Dendritic cell treated with granulocyte-macrophage colony-stimulating factor and Interleukin-4, amounts not matched to agents 40 ng/mL and 50 ng/mL, for 4 days (primary cell): ENCODE results near the gene ZFHX3.

ENCODE experiments used
- H3K27ac Mint-ChIP-seq: one replicate; pipeline ENCODE4 v1.8.0; 2022; ENCODE audit warnings: mild to moderate bottlenecking, mixed read lengths
- H3K27me3 Mint-ChIP-seq: one replicate; pipeline ENCODE4 v1.8.0; 2022; ENCODE audit warnings: mild to moderate bottlenecking, mixed read lengths
- H3K36me3 Mint-ChIP-seq: one replicate; pipeline ENCODE4 v1.8.0; 2022; ENCODE audit warnings: low read depth, mixed read lengths
- H3K4me1 Mint-ChIP-seq: one replicate; pipeline ENCODE4 v1.8.0; 2022; ENCODE audit warnings: low read depth, mixed read lengths
- H3K4me3 Mint-ChIP-seq: one replicate; pipeline ENCODE4 v1.8.0; 2022; ENCODE audit warnings: mild to moderate bottlenecking, moderate library complexity, mixed read lengths
- H3K9me3 Mint-ChIP-seq: one replicate; pipeline ENCODE4 v1.8.0; 2022; ENCODE audit warnings: mixed read lengths
- intact Hi-C: fragments of 100-400 bp; cut with micrococcal nuclease; formaldehyde crosslinking; loops from one replicate; pipeline ENCODE4 v1.15.0; 2022

The ZFHX3 gene

DNA sequence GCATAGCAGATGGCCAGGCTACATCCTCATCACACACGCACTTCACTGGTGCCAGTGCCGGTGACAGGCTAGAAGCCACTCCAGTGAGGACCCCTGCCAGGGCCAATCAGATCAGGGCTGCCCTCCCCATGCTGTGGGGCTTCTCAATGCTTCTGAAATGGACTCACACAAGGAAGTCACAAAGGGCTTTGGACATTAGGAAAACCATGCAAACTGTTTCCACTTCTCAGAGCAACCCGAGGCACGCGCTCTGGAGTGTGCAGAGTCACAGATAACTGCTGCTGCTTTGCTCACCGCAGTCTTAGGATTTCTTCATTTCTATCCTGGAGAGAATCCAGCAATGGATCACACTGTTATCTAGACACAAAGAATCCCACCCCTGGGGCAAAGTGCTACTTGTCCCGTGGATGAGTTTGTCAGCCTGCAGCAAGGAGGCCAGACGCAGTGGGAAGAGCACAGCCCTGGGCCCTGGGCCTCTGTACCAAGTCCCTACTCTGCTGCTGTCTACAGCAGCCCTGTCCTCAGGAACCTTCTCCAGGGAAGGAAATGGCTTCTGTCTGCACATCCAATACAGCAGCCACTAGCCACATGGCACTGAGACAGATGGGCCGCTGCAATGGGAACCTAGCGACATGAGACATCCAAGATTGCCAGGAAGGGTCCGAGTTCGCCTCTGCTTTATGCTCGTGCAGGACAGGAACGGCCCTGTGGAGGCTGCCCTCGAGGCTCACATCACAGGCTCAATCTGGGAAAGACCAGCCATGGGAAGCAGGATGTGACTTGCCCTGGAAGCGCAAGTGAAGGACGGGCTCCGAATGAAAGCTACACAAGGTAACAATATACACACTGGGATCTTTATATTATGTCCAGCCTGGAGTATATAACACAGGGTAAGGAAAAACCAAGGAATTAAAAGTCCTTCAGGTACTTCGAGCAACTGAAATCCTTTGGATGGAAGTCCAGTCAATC is 169.3 kb downstream of the ZFHX3 start:
- Mint-ChIP-seq H3K36me3 (peaks cover 55% of the 10 kb centered on the region), H3K27ac (no peak overlapping the region), H3K9me3 (no peaks in the 10 kb centered on the region), H3K4me1 (peaks cover 31% of the 10 kb centered on the region), H3K27me3 (no peaks in the 10 kb centered on the region), H3K4me3 (no peak overlapping the region)
- intact Hi-C loops: no loop called here

DNA sequence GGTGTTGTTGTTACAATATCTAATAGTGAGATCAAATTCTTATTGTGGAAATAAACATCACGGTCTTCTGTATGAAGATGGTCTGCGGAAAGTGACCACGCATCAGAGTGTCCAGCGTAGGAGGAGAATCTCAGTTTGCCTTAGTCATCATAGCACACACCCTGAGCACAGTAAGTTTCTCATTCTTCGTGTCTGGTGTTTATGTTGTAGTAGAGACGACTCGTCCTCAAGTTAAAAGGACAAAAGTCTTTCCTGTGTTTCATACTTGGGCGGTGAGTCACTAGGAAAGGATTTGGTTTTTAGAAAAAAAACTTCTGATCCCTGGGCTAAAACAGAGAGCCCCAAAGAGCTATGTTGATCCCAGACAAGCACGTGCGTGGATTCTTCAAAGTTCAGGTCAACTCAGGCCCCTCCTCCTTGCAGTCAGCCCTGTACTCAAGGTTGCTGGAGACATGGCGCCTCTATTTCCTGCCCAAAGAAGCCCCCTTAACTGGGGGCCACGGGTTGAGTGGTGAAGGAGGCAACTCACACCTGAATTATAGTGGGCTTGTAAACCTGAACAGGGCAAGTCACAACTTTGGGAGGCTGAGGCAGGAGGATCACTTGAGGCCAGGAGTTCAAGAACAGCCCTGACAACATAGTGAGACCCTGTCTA is 170.4 kb downstream of the ZFHX3 start:
- H3K4me3 Mint-ChIP-seq: no peak overlapping the region
- H3K9me3 Mint-ChIP-seq: no peaks in the 10 kb centered on the region
- peaks cover 37% of the 10 kb centered on the region for H3K4me1 Mint-ChIP-seq
- no peak overlapping the region for H3K27ac Mint-ChIP-seq
- intact Hi-C loops: no loop called here
- H3K36me3 Mint-ChIP-seq: peaks cover 46% of the 10 kb centered on the region
- H3K27me3 Mint-ChIP-seq: no peaks in the 10 kb centered on the region

DNA sequence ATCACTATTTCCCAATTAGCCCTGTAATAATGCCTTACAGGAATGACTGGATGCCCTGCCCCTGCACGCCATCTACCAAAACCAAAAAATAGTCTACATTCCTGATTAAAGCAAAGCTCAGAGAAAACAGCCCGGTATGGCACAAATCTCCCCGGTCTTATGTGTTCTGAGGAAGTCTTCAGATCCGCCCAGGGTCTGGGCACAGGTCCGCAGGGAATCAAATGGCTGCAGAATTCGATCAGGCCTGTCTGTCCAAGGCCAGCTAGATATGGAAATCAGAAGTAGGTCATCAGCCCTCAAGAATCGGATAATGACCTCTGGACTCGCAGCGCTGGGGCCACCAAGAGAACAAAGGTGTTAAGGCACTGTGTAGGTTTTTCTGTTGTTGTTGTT is 171.0 kb downstream of the ZFHX3 start:
- intact Hi-C loops: no loop called here
- H3K4me1 Mint-ChIP-seq: peaks cover 37% of the 10 kb centered on the region
- H3K27me3 Mint-ChIP-seq: no peaks in the 10 kb centered on the region
- H3K36me3 Mint-ChIP-seq: peaks cover 40% of the 10 kb centered on the region
- no peak overlapping the region for H3K4me3 Mint-ChIP-seq
- no peaks in the 10 kb centered on the region for H3K9me3 Mint-ChIP-seq
- H3K27ac Mint-ChIP-seq: no peak overlapping the region

DNA sequence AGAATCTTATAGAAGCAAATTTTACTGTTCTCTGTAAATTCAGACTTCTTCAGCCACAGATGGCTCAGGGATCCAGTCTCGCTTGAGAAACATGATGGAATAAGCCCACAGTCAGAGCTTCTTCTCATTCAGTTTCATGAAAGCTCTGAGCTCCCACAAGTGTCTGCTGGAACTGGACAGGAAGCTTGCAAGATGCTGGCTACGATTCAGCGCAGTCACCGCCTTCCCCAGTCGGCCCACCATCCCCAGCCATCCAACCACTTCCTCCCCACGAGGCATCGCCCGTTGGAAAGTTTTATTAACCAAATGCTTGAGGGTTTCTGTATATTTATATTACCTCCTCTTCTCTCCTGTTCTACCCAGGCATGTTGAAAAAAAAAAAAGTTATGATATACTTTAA is 171.7 kb downstream of the ZFHX3 start:
- H3K27me3 Mint-ChIP-seq: no peaks in the 10 kb centered on the region
- intact Hi-C loops: no loop called here
- peaks cover 37% of the 10 kb centered on the region for H3K36me3 Mint-ChIP-seq
- H3K27ac Mint-ChIP-seq: no peak overlapping the region
- no peaks in the 10 kb centered on the region for H3K9me3 Mint-ChIP-seq
- H3K4me3 Mint-ChIP-seq: no peak overlapping the region
- H3K4me1 Mint-ChIP-seq: peaks cover 37% of the 10 kb centered on the region

DNA sequence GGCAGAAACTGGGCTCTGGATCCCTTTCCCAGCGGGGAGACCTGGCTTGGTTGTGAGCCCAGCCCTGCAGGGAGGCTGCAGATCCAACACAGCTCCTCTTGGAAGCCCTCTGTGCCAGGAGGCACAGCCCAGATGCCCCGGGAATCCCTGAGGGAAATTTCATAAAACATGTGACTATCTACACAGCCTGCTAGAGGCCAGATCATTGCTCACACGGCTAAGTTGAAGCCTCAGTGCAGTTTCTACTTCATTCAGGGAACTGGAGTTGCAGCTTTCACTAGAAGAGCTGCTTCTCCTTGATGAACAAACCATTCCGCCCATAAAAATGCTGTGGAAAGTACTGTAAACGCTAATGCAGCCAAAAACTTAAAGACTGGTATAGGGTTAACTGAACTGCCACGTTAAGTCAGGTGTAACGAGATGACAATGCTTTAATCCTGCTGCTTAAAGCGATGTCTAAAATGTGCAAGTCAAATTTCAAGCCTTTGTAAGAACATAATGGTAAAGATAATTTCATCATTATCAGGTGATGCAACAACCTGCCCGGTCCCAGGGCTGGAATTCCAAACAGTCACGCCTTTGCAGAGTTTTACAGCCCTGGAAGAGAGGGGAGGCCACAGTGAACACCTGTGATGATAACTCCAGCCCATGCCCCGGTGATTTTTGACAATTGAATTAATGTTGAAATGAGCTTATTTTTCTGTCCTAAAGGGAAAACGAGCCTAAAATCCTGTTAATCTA is 172.5 kb downstream of the ZFHX3 start:
- no peaks in the 10 kb centered on the region for H3K9me3 Mint-ChIP-seq

DNA sequence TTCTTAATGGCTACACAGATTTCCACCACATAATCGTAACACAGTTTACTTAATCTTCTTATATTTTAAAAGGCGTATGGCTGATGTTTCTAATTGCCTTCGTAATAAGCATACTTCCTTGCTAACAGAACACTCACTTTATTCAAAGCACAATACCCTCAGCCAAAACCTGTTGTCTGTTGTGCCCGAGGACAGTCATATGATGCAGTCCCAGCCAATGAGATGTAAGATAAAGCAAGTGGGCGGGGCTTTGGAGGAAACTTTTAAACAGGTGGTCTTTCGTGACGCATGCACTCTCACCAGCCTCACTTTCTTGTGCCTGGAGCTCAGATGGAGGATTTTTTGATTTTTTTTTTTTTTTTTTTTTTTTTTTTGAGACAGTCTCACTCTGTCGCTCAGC is 174.1 kb downstream of the ZFHX3 start:
- no peaks in the 10 kb centered on the region for H3K9me3 Mint-ChIP-seq
- peaks cover 37% of the 10 kb centered on the region for H3K4me1 Mint-ChIP-seq
- H3K27ac Mint-ChIP-seq: no peak overlapping the region
- H3K36me3 Mint-ChIP-seq: peaks cover 21% of the 10 kb centered on the region
- no peaks in the 10 kb centered on the region for H3K27me3 Mint-ChIP-seq
- intact Hi-C loops: no loop called here
- H3K4me3 Mint-ChIP-seq: no peak overlapping the region

More for the DNA sequence above, 172.5 kb downstream of the ZFHX3 start:
- H3K4me1 Mint-ChIP-seq: peaks cover 37% of the 10 kb centered on the region
- peak overlapping the region; percentile 53 for H3K27ac Mint-ChIP-seq
- H3K36me3 Mint-ChIP-seq: peaks cover 37% of the 10 kb centered on the region
- intact Hi-C loops: no loop called here
- H3K27me3 Mint-ChIP-seq: no peaks in the 10 kb centered on the region
- no peak overlapping the region for H3K4me3 Mint-ChIP-seq

DNA sequence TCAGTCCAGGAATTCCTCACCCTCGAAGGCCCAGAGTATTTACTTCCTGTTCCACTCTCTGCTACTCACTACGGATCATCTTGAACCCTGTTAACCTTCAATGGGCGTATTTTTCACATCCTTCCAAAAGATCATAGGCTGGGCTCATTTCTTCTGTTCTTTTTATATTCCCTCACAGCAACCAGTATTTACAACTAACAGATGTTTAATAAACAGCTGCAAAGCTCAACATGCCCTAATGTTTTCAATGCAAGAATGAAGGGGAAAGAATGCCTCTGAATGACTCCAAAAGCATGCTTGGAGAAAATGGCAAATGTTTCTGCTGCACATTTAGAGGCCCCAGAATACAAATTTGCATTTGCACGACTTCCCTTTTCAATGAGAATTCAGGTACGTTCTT is 174.9 kb downstream of the ZFHX3 start:
- no peaks in the 10 kb centered on the region for H3K9me3 Mint-ChIP-seq
- peaks cover 20% of the 10 kb centered on the region for H3K36me3 Mint-ChIP-seq
- peaks cover 34% of the 10 kb centered on the region for H3K4me1 Mint-ChIP-seq
- intact Hi-C loops: no loop called here
- no peaks in the 10 kb centered on the region for H3K27me3 Mint-ChIP-seq
- H3K27ac Mint-ChIP-seq: no peak overlapping the region
- H3K4me3 Mint-ChIP-seq: no peak overlapping the region

DNA sequence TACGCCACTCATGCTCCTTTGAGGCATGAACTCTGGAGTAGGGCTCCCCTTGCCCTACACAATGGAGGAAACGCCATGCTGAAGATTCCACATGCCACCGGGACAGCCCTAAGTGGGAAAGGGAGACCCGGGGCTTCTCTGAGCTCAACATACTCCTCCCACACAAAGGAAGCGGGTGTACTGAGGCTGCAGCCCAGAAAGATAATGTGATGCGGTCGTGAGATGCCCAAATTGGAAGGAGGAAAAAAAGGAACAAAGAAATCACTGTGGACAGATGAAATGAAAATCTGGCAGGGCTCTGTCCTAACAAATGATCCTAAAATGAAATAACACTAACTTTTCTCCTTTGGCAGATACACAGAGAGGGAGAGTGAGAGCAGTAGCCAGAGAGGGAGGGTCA is 182.1 kb downstream of the ZFHX3 start:
- Mint-ChIP-seq H3K4me3 (no peak overlapping the region), H3K4me1 (no peaks in the 10 kb centered on the region), H3K9me3 (no peaks in the 10 kb centered on the region), H3K36me3 (peaks cover 42% of the 10 kb centered on the region), H3K27ac (no peak overlapping the region), H3K27me3 (no peaks in the 10 kb centered on the region)
- intact Hi-C loops: no loop called here

DNA sequence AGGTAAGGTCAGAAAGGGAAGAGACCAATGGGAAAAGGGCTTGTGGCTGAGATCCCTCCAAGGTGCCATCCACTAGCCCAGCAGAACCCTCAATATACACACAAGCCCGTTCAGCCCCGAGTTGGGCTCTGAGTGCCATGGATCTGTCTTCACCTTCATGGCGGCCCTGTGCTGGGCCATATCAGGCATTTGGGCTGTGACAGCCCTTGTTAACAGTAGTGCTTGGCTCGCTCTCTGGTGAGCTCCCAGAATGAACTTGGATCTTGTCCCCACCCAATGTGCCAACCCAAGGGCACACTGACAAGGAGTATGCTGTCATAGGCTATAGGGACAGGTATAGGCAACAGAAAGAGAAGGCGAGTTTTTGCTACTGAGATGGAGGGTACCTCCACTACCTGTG is 182.7 kb downstream of the ZFHX3 start:
- peaks cover 47% of the 10 kb centered on the region for H3K36me3 Mint-ChIP-seq
- no peak overlapping the region for H3K4me3 Mint-ChIP-seq
- no peaks in the 10 kb centered on the region for H3K9me3 Mint-ChIP-seq
- intact Hi-C loops: no loop called here
- H3K27me3 Mint-ChIP-seq: no peaks in the 10 kb centered on the region
- H3K4me1 Mint-ChIP-seq: no peaks in the 10 kb centered on the region
- H3K27ac Mint-ChIP-seq: no peak overlapping the region

DNA sequence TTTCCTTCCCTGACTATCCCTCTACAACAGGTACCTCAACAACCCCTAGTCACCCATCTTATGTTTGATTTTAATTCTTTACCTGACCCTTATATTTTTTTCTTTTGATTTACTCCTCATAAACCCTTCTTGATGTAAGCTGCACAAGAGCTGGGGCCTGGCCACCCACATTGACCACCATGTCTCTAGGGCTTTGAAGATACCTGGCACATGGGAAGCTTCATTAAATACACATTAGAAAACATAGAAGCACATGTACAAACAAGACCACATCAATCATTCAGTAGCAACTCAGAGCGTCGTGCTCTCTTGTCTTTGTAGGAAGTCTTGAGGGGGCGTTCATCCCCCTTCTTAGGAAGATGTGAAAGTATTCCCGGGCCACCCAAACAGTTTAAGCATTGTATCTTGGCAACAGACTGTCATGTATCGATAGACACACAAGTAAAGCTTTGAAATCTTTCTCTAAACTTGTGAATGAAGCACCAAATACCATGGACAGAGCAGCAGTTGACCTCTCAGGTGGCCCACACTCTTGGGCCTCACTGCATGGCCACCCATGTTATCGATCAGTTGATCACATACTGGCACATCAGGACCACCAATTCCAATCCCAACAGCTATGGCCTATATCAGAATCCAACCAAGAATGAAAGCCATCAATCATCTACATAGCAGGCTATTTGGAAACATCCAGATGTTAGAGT is 183.6 kb downstream of the ZFHX3 start:
- Mint-ChIP-seq H3K4me1 (no peaks in the 10 kb centered on the region), H3K36me3 (peaks cover 55% of the 10 kb centered on the region), H3K27me3 (no peaks in the 10 kb centered on the region), H3K4me3 (no peak overlapping the region), H3K27ac (no peak overlapping the region), H3K9me3 (no peaks in the 10 kb centered on the region)
- intact Hi-C loops: no loop called here

DNA sequence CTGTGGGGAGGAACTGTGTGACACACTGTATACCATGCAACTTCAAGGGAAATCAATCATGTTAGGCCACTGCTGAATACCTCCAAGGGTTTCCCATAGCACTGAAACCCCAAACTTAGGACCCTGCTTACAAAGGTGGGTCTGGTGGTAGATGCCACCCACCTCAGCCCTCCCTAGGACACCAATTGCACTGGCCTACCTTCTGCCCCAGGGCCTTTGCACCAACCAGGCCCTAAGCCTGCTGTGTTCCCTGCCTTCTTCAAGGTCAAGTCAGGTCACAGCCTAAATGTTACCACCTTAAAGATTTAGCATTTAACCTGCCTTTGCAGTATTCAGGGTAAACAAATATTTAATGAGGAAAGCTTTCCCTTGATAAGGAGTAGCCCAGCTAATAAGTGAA is 185.8 kb downstream of the ZFHX3 start:
- Mint-ChIP-seq H3K36me3 (peaks cover 44% of the 10 kb centered on the region), H3K27ac (no peak overlapping the region), H3K27me3 (no peaks in the 10 kb centered on the region), H3K9me3 (no peaks in the 10 kb centered on the region), H3K4me1 (no peaks in the 10 kb centered on the region), H3K4me3 (no peak overlapping the region)
- intact Hi-C loops: no loop called here

DNA sequence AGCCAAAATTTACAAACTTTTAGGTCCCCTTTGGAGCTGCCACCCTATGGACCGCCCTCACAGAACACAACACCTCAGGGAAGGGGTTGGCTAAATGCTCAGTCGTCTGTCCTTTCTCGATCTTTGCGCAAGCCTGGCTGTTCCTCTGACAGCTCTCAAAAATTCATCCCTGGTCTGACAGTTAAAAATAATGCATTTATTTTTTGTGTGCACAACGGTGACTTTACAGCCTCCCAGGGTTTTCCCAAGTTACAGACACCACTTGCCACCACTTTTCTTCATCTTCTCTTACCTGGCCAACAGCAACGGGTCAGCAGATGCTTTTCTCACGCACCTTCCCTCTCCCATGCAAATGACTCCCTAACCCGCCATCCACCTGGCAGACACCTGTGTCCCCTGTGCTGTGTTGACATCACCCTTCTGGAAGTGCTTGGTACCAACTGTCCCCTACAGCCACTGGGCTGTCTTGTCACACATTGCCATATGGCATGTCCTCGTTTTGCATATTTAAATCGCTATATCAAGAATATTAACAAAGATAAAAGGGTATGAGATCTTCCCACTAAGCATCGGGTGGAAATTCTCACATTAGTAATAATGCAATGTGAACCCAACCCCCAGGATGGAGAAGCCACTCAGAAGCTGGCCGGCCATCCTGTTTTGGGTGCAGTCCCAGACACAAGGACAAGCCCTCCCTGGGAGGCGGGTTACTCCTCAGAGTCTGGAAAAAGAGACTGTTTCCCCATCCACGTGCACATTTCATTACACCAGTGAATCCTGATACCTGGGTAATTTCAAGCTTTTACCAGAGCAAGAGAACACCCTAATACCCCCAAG is 187.0 kb downstream of the ZFHX3 start:
- Mint-ChIP-seq H3K27me3 (no peaks in the 10 kb centered on the region), H3K4me1 (no peaks in the 10 kb centered on the region), H3K36me3 (peaks cover 41% of the 10 kb centered on the region), H3K4me3 (no peak overlapping the region), H3K9me3 (no peaks in the 10 kb centered on the region), H3K27ac (no peak overlapping the region)
- intact Hi-C loops: no loop called here

DNA sequence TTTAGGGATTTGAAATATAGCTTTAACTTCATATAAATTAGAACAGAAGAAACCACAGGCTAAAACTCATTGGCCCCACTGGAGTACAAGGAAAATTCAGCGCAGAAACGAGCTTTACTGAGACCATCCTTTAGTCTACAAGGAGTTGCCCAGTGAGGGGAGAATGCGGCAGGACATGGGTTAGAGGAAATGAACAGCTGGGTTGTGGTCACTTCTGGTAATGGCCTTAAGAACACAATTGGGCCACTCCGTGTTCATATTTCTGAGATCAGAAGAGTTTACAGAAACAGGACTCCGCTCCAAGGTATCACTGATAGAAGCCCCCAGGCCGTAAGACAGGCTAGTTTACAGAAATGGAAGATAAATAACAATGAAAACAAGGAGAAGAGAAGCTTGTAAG is 188.3 kb downstream of the ZFHX3 start:
- H3K9me3 Mint-ChIP-seq: no peaks in the 10 kb centered on the region
- intact Hi-C loops: no loop called here
- no peak overlapping the region for H3K4me3 Mint-ChIP-seq
- H3K4me1 Mint-ChIP-seq: peaks cover 5% of the 10 kb centered on the region
- peaks cover 28% of the 10 kb centered on the region for H3K36me3 Mint-ChIP-seq
- no peak overlapping the region for H3K27ac Mint-ChIP-seq
- H3K27me3 Mint-ChIP-seq: no peaks in the 10 kb centered on the region
